ENCODE measurements around the gene LRFN5. TPM values are rescaled to one million over a fixed set of nuclear protein-coding genes. Genes with fewer than 3 reads are reported as not detected.
"Not testable (repeated sequence)": the region's sequence is repeated elsewhere in the genome, so short reads cannot be mapped to it uniquely, and the experiment has no call there.

Gene LRFN5
- total RNA-seq, 1 experiment from 2014 or later: not detected

- DNase-seq (ENCODE audit: low read depth, low spot score): no peak
- in situ Hi-C loops (cut with HindIII; ENCODE audit: low pct_unique_long_range_greater_than_20kb, low sequenced_read_pairs): no loop called here
Observed at GRCh38 chr14:41718477-41719166, 111.9 kb downstream of the LRFN5 start.

- in situ Hi-C loops (cut with HindIII; ENCODE audit: low pct_unique_long_range_greater_than_20kb, low sequenced_read_pairs): no loop called here
- no peak for DNase-seq (ENCODE audit: low read depth, low spot score)
Observed at GRCh38 chr14:41739203-41739602, 132.5 kb downstream of the LRFN5 start.

- in situ Hi-C loops (cut with HindIII; ENCODE audit: low pct_unique_long_range_greater_than_20kb, low sequenced_read_pairs): no loop called here
Observed at GRCh38 chr14:41743140-41743539, 136.5 kb downstream of the LRFN5 start.

GRCh38 chr14:41749429-41749828 lies 142.8 kb downstream of the LRFN5 start:
- in situ Hi-C loops (cut with HindIII; ENCODE audit: low pct_unique_long_range_greater_than_20kb, low sequenced_read_pairs): no loop called here
- DNase-seq (ENCODE audit: low read depth, low spot score): peak; percentile 11

More at GRCh38 chr14:41743140-41743539, 136.5 kb downstream of the LRFN5 start:
- DNase-seq (ENCODE audit: low read depth, low spot score): no peak

- DNase-seq (ENCODE audit: low read depth, low spot score); in situ Hi-C loops (cut with HindIII; ENCODE audit: low pct_unique_long_range_greater_than_20kb, low sequenced_read_pairs): not testable (repeated sequence)
Observed at GRCh38 chr14:41750575-41750974, 143.9 kb downstream of the LRFN5 start.

- in situ Hi-C loops (cut with HindIII; ENCODE audit: low pct_unique_long_range_greater_than_20kb, low sequenced_read_pairs): no loop called here
- DNase-seq (ENCODE audit: low read depth, low spot score): no peak
Observed at GRCh38 chr14:41758011-41758665, 151.5 kb downstream of the LRFN5 start.

- in situ Hi-C loops (cut with HindIII; ENCODE audit: low pct_unique_long_range_greater_than_20kb, low sequenced_read_pairs): no loop called here
- no peak for DNase-seq (ENCODE audit: low read depth, low spot score)
Observed at GRCh38 chr14:41761204-41761603, 154.5 kb downstream of the LRFN5 start.

- in situ Hi-C loops (cut with HindIII; ENCODE audit: low pct_unique_long_range_greater_than_20kb, low sequenced_read_pairs): no loop called here
- DNase-seq (ENCODE audit: low read depth, low spot score): no peak
Observed at GRCh38 chr14:41766772-41767171, 160.1 kb downstream of the LRFN5 start.

GRCh38 chr14:41773536-41774279 lies 167.0 kb downstream of the LRFN5 start:
- in situ Hi-C loops (cut with HindIII; ENCODE audit: low pct_unique_long_range_greater_than_20kb, low sequenced_read_pairs): no loop called here
- DNase-seq (ENCODE audit: low read depth, low spot score): no peak

- in situ Hi-C loops (cut with HindIII; ENCODE audit: low pct_unique_long_range_greater_than_20kb, low sequenced_read_pairs): no loop called here
- DNase-seq (ENCODE audit: low read depth, low spot score): no peak
Observed at GRCh38 chr14:41782511-41782910, 175.8 kb downstream of the LRFN5 start.

- no peak for DNase-seq (ENCODE audit: low read depth, low spot score)
- in situ Hi-C loops (cut with HindIII; ENCODE audit: low pct_unique_long_range_greater_than_20kb, low sequenced_read_pairs): no loop called here
Observed at GRCh38 chr14:41783403-41783802, 176.7 kb downstream of the LRFN5 start.

- in situ Hi-C loops (cut with HindIII; ENCODE audit: low pct_unique_long_range_greater_than_20kb, low sequenced_read_pairs): no loop called here
- DNase-seq (ENCODE audit: low read depth, low spot score): peak; percentile 24
Observed at GRCh38 chr14:41785696-41786095, 179.0 kb downstream of the LRFN5 start.

GRCh38 chr14:41799817-41800216 lies 193.1 kb downstream of the LRFN5 start:
- no peak for DNase-seq (ENCODE audit: low read depth, low spot score)
- in situ Hi-C loops (cut with HindIII; ENCODE audit: low pct_unique_long_range_greater_than_20kb, low sequenced_read_pairs): no loop called here

GRCh38 chr14:41805633-41806032 lies 199.0 kb downstream of the LRFN5 start:
- in situ Hi-C loops (cut with HindIII; ENCODE audit: low pct_unique_long_range_greater_than_20kb, low sequenced_read_pairs): no loop called here
- DNase-seq (ENCODE audit: low read depth, low spot score): no peak

- no peak for DNase-seq (ENCODE audit: low read depth, low spot score)
- in situ Hi-C loops (cut with HindIII; ENCODE audit: low pct_unique_long_range_greater_than_20kb, low sequenced_read_pairs): no loop called here
Observed at GRCh38 chr14:41806366-41806975, 199.8 kb downstream of the LRFN5 start.

- in situ Hi-C loops (cut with HindIII; ENCODE audit: low pct_unique_long_range_greater_than_20kb, low sequenced_read_pairs): no loop called here
- no peak for DNase-seq (ENCODE audit: low read depth, low spot score)
Observed at GRCh38 chr14:41810362-41810761, 203.7 kb downstream of the LRFN5 start.

- no peak for DNase-seq (ENCODE audit: low read depth, low spot score)
- in situ Hi-C loops (cut with HindIII; ENCODE audit: low pct_unique_long_range_greater_than_20kb, low sequenced_read_pairs): no loop called here
Observed at GRCh38 chr14:41817626-41818025, 210.9 kb downstream of the LRFN5 start.

- in situ Hi-C loops (cut with HindIII; ENCODE audit: low pct_unique_long_range_greater_than_20kb, low sequenced_read_pairs): no loop called here
- peak; percentile 4 for DNase-seq (ENCODE audit: low read depth, low spot score)
Observed at GRCh38 chr14:41824441-41824840, 217.8 kb downstream of the LRFN5 start.
